Karpas-422 (cell line): ENCODE measurements around the gene SEC23A. TPM values are rescaled to one million over a fixed set of nuclear protein-coding genes. Genes with fewer than 3 reads are reported as not detected.

Source experiments
- DNase-seq: peaks from one replicate; pipeline ENCODE4 v3.0.0-alpha.2; 2015
- H2AFZ ChIP-seq: fragments of 200-600 bp; sonication (generic); 2 replicates; pipeline ENCODE4 v1.6.1; 2014; ENCODE audit warnings: antibody characterized with exemption, low read length, mixed read lengths
- H3K27ac ChIP-seq: fragments of 200-600 bp; sonication (generic); 2 replicates; pipeline ENCODE4 v1.5.1; 2014; ENCODE audit warnings: mild to moderate bottlenecking, low read length, moderate library complexity
- H3K27me3 ChIP-seq: fragments of 200-600 bp; sonication (generic); 2 replicates; pipeline ENCODE4 v1.6.1; 2014; ENCODE audit warnings: low read length, mixed read lengths
- H3K36me3 ChIP-seq: fragments of 200-600 bp; sonication (generic); 2 replicates; pipeline ENCODE4 v1.6.1; 2014; ENCODE audit warnings: low read length, mixed read lengths; ENCODE audit not compliant: insufficient read depth
- H3K4me1 ChIP-seq: fragments of 200-600 bp; sonication (generic); 2 replicates; pipeline ENCODE4 v1.6.1; 2014; ENCODE audit warnings: mild to moderate bottlenecking, low read length, mixed read lengths
- H3K4me2 ChIP-seq: fragments of 200-600 bp; sonication (generic); 2 replicates; pipeline ENCODE4 v1.6.1; 2014; ENCODE audit warnings: low read length, low read depth, mild to moderate bottlenecking; ENCODE audit not compliant: poor library complexity, severe bottlenecking
- H3K4me3 ChIP-seq: fragments of 200-600 bp; sonication (generic); 2 replicates; pipeline ENCODE4 v1.5.1; 2014; ENCODE audit warnings: mild to moderate bottlenecking, antibody characterized with exemption, low read length, mixed read lengths
- H3K79me2 ChIP-seq: fragments of 200-600 bp; sonication (generic); 2 replicates; pipeline ENCODE4 v1.6.1; 2014; ENCODE audit warnings: mild to moderate bottlenecking, low read length, mixed read lengths
- H3K9ac ChIP-seq: fragments of 200-600 bp; sonication (generic); 2 replicates; pipeline ENCODE4 v1.6.0; 2014; ENCODE audit warnings: low read length
- H3K9me2 ChIP-seq: fragments of 200-600 bp; sonication (generic), shearing (Covaris generic); replicated peaks from 2 replicates; pipeline ENCODE4 v1.6.0; 2014; ENCODE audit warnings: mild to moderate bottlenecking, low read length, moderate library complexity; ENCODE audit not compliant: insufficient read depth
- H3K9me3 ChIP-seq: fragments of 300-700, 200-600 bp; sonication (generic); 2 replicates; pipeline ENCODE4 v1.6.1; 2014; ENCODE audit warnings: low read length, mixed read lengths
- H4K20me1 ChIP-seq: fragments of 200-600 bp; sonication (generic); 2 replicates; pipeline ENCODE4 v1.6.1; 2014; ENCODE audit warnings: mild to moderate bottlenecking, antibody characterized with exemption, low read length, low read depth; ENCODE audit not compliant: insufficient read depth
- total RNA-seq: library from RNA; depleted of rRNA; stranded (reverse); fragments of >200 nt; shearing (Covaris generic); gene quantifications from 2 replicates; pipeline ENCODE4 v1.2.3, GENCODE V29; 2014; ENCODE audit warnings: low replicate concordance

The SEC23A gene
- total RNA-seq, 1 experiment from 2014 or later: 67.6 TPM

DNA sequence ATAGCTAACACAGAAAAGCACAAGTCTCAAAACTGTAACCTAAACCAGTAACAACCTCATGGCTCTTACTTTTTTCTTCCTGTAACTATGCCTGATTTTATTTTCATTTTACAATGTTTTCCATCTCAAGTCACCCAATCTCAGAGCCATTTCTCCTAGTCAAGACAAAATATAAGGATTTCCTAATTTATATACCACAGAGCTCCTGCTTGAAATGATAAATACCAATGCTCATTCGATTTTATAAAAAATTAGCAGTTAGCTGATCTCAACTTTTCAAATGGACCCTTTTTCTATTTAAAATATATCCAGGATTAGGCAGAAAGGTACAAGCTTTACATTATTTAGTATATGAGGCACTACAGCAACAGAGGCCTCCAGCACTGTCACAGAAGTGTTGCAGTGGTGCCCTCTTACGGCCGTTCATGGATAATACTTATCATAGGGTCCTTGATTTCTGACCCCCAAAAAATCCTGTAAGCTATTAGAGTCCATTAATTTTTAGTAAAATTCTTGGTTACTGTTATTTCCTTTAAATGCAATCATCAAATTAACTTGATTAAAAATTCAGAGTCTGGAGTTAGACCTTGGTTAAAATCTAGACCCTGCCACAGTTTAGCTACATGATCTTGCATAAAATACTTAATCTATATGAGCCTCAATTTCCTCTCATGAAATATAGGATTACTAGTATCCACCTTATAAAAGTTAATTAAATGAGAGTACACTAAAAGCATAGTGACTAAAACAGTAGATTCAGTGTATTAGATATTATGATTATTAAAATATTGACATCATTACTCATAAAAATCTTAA is 68.3 kb downstream of the SEC23A start:
- Histone ChIP-seq H3K27ac (no peak overlapping the region), H3K9me3 (no peaks in the 10 kb centered on the region), H2AFZ (no peak overlapping the region), H3K4me1 (peaks cover 14% of the 10 kb centered on the region), H3K9me2 (no peaks in the 10 kb centered on the region), H3K79me2 (peaks cover 11% of the 10 kb centered on the region; the same call in 1 of the 2 replicates), H3K4me2 (no peak overlapping the region), H3K9ac (no peak overlapping the region), H3K36me3 (peaks cover 55% of the 10 kb centered on the region), H4K20me1 (no peaks in the 10 kb centered on the region), H3K27me3 (no peaks in the 10 kb centered on the region), H3K4me3 (no peak overlapping the region)
- DNase-seq: peak; percentile 69

DNA sequence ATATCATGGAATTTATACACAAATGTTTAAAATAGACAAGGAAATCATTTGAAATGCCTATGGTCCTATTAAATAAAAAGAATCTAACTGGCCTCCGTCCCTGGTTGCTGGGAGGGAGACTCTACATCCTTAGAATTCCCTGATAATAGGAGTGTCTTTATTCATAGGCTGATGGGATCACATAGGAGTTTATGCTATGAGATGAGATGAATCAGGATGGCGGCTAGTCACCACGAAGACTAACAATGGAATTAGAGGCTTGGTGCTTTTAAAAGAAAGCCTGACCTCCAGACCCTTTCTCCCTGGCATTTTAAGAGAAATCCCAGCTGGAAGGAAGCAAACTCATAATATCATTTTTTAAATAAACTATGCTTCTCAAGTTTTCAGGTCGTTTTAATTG is 69.7 kb downstream of the SEC23A start:
- H2AFZ ChIP-seq: no peak overlapping the region
- peaks cover 44% of the 10 kb centered on the region for H3K36me3 ChIP-seq
- no peaks in the 10 kb centered on the region for H3K9me2 ChIP-seq
- no peaks in the 10 kb centered on the region for H4K20me1 ChIP-seq
- DNase-seq: no peak
- no peaks in the 10 kb centered on the region for H3K27me3 ChIP-seq
- H3K79me2 ChIP-seq: peaks cover 10% of the 10 kb centered on the region; the same call in 1 of the 2 replicates
- H3K4me2 ChIP-seq: no peak overlapping the region
- no peaks in the 10 kb centered on the region for H3K9me3 ChIP-seq
- no peak overlapping the region for H3K9ac ChIP-seq
- peaks cover 1% of the 10 kb centered on the region for H3K4me1 ChIP-seq
- no peak overlapping the region for H3K4me3 ChIP-seq
- H3K27ac ChIP-seq: no peak overlapping the region

DNA sequence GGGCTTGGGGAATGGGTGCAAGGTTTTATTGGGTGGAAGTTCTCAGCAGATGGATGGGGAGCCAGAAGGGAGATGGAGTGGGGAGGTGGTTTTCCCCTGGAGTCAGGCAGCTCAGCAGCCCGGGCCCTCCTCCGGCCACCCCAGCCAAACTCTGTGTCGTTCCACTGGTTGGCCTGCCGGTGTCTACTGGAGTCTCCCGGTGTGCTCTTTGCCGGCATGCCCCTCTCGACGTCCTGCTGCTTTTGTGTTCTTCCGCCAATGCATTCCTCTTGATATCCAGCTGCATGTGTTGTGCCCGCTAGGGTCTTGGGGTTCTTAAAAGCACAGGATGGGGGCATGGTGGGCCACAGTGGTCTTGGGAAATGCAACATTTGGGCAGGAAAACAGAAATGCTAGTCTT is 72.8 kb downstream of the SEC23A start:
- no peak overlapping the region for H2AFZ ChIP-seq
- H3K9ac ChIP-seq: no peak overlapping the region
- no peaks in the 10 kb centered on the region for H4K20me1 ChIP-seq
- DNase-seq: no peak
- peaks cover 10% of the 10 kb centered on the region; the same call in 1 of the 2 replicates for H3K79me2 ChIP-seq
- no peaks in the 10 kb centered on the region for H3K27me3 ChIP-seq
- H3K27ac ChIP-seq: no peak overlapping the region
- H3K4me1 ChIP-seq: no peaks in the 10 kb centered on the region
- H3K4me3 ChIP-seq: no peak overlapping the region
- no peak overlapping the region for H3K4me2 ChIP-seq
- no peaks in the 10 kb centered on the region for H3K9me3 ChIP-seq
- no peaks in the 10 kb centered on the region for H3K9me2 ChIP-seq
- peaks cover 30% of the 10 kb centered on the region; the same call in 1 of the 2 replicates for H3K36me3 ChIP-seq

DNA sequence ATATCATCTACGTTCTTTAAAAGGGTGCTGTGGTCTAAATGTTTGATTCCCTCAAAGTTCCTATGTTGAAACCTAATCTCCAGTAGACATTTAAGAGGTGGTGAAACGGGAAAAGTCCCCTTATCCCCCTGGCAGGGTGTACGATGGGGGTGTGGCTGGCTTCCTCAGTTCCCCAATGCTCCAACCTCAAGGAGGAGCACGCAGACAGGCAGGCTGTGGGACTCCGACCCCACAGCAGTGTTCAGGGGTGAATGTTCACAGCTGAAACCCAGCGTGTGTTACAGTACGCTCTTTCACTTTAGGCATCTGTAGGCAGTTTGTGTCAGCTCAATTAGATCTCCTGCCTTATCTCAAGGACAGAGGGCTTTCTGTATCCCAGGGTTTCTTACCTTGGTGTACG is 73.2 kb downstream of the SEC23A start:
- Histone ChIP-seq H2AFZ (no peak overlapping the region), H3K4me1 (no peaks in the 10 kb centered on the region)
- DNase-seq: no peak

DNA sequence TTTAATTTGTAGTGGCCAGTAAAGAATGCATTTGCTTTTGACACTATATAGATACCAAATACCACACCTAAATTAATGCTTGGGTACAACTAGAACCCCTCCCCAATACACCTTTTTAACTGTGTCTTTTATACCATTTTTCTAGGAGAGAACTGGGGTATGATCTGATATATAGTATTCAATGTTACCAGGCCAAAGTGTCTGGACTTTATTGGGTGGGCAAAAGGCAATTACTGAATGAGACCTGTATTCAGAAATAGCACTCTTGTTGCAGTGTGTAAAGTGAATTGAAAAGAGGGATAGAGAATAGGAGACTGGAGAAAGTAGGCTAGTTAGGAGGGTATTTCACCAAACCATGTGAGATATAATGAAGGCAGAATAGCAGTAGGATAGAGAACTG is 74.4 kb downstream of the SEC23A start:
- Histone ChIP-seq H3K27ac (no peak overlapping the region), H3K4me1 (no peaks in the 10 kb centered on the region), H3K9ac (no peak overlapping the region), H4K20me1 (no peaks in the 10 kb centered on the region), H3K9me3 (no peaks in the 10 kb centered on the region), H3K27me3 (no peaks in the 10 kb centered on the region), H3K4me2 (no peak overlapping the region), H2AFZ (no peak overlapping the region), H3K79me2 (peaks cover 10% of the 10 kb centered on the region), H3K4me3 (no peak overlapping the region), H3K36me3 (peaks cover 21% of the 10 kb centered on the region; the same call in 1 of the 2 replicates), H3K9me2 (no peaks in the 10 kb centered on the region)
- DNase-seq: no peak

More for the DNA sequence above, 73.2 kb downstream of the SEC23A start:
- H3K79me2 ChIP-seq: peaks cover 10% of the 10 kb centered on the region; the same call in 1 of the 2 replicates
- H3K27me3 ChIP-seq: no peaks in the 10 kb centered on the region
- H3K9ac ChIP-seq: no peak overlapping the region
- H3K27ac ChIP-seq: no peak overlapping the region
- peaks cover 30% of the 10 kb centered on the region; the same call in 1 of the 2 replicates for H3K36me3 ChIP-seq
- no peaks in the 10 kb centered on the region for H4K20me1 ChIP-seq
- no peaks in the 10 kb centered on the region for H3K9me3 ChIP-seq
- no peaks in the 10 kb centered on the region for H3K9me2 ChIP-seq
- H3K4me3 ChIP-seq: no peak overlapping the region
- no peak overlapping the region for H3K4me2 ChIP-seq

DNA sequence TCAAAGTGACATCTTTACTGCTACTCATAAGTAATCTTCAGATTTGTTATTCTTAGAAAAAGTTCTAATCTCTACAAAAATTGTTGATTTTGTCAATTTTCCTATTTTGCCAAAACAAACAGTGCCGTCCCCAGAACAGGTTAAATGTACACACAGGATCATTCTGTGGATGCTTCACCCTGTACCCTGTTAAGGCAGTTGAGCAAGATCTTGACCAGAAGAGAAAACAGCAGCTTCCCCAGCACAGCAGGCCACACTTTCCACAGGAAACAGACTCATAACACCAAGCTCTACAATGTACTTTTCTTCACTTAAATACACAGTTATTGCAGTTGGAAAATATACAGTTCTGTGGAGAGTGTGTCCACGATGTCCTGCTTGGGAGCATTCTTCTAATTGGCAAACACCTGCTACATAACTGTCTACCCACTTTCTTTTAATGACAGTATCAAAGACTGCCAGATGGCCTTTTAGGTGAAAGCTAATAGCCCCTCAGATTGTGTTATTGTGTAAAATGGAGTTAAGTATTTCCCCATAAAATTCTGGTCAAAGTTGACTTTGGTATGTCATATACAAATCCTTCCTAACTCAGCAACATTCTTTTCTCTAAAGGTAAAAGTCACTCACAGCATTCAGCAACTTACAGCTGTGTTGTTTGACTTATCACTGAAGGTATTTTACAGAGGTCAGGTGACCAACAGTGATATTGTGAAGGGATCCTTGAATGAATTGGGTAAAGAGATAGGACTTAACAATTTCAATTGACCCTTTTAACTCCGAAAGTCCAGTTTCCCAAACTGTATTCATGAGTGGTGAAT is 77.0 kb downstream of the SEC23A start:
- no peak overlapping the region for H3K27ac ChIP-seq
- H3K79me2 ChIP-seq: peaks cover 9% of the 10 kb centered on the region; the same call in 1 of the 2 replicates
- H2AFZ ChIP-seq: no peak overlapping the region
- H3K27me3 ChIP-seq: no peaks in the 10 kb centered on the region
- DNase-seq: no peak
- no peak overlapping the region for H3K4me2 ChIP-seq
- peaks cover 8% of the 10 kb centered on the region; the same call in 1 of the 2 replicates for H3K36me3 ChIP-seq
- no peak overlapping the region for H3K4me3 ChIP-seq
- no peaks in the 10 kb centered on the region for H3K9me3 ChIP-seq
- no peak overlapping the region for H3K9ac ChIP-seq
- H3K9me2 ChIP-seq: no peaks in the 10 kb centered on the region
- no peaks in the 10 kb centered on the region for H3K4me1 ChIP-seq
- H4K20me1 ChIP-seq: no peaks in the 10 kb centered on the region

DNA sequence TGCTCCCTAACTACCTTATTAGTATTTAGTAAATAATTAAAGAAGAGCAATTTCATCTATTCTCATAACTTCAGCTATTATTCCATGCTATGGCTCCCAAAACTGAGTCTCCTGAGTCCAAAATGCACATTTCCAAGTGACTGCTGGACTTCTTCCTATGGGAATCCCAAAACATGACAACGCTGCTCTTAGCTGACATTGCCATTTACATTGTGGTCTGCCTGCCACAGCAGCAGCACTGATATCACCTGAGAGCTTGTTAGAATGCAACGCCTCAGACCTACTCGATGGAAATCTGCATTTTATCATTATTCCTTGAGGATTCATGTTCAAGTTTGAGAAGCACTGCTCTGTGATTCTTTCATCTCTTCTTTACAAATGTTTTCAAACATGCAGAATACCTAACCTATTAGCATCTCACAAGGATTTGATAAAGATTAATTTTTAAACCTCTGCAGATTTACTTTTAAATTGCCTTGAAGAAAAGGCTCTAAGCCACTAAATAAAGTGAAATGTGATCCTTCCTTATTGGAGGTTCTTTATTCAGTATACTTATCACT is 77.7 kb downstream of the SEC23A start:
- H3K4me3 ChIP-seq: no peak overlapping the region
- no peaks in the 10 kb centered on the region for H3K4me1 ChIP-seq
- no peaks in the 10 kb centered on the region for H4K20me1 ChIP-seq
- no peak for DNase-seq
- H3K36me3 ChIP-seq: peaks cover 6% of the 10 kb centered on the region; the same call in 1 of the 2 replicates
- peaks cover 9% of the 10 kb centered on the region; the same call in 1 of the 2 replicates for H3K79me2 ChIP-seq
- no peak overlapping the region for H3K9ac ChIP-seq
- H2AFZ ChIP-seq: no peak overlapping the region
- no peaks in the 10 kb centered on the region for H3K9me3 ChIP-seq
- H3K27ac ChIP-seq: no peak overlapping the region
- H3K9me2 ChIP-seq: no peaks in the 10 kb centered on the region
- H3K4me2 ChIP-seq: no peak overlapping the region
- H3K27me3 ChIP-seq: no peaks in the 10 kb centered on the region
